ENCODE results near the gene MAPK14.
A peak's percentile ranks its signal among the peaks of the same experiment; 100 is the strongest.
"Not testable (repeated sequence)": the region's sequence is repeated elsewhere in the genome, so short reads cannot be mapped to it uniquely, and the experiment has no call there.

Gene MAPK14

GRCh38 chr6:36127462-36128016 lies 99.9 kb downstream of the MAPK14 start:
- peak; percentile 53 for DNase-seq (ENCODE audit: extremely low read depth, low read depth)
- no peak for TF ChIP-seq CTCF (IDR thresholded peaks at IDR 0.05; ENCODE audit: low read depth, low read length)

- no peak for TF ChIP-seq CTCF (IDR thresholded peaks at IDR 0.05; ENCODE audit: low read depth, low read length)
- DNase-seq (ENCODE audit: extremely low read depth, low read depth), result no peak
These were observed 100.5 kb downstream of the MAPK14 start for GRCh38 chr6:36128073-36128472.

GRCh38 chr6:36128793-36129192 lies 101.2 kb downstream of the MAPK14 start:
- no peak for DNase-seq (ENCODE audit: extremely low read depth, low read depth)
- no peak for TF ChIP-seq CTCF (IDR thresholded peaks at IDR 0.05; ENCODE audit: low read depth, low read length)

GRCh38 chr6:36129334-36129733 lies 101.7 kb downstream of the MAPK14 start:
- not testable (repeated sequence) for DNase-seq (ENCODE audit: extremely low read depth, low read depth)

- DNase-seq (ENCODE audit: extremely low read depth, low read depth), result no peak
- no peak for TF ChIP-seq CTCF (IDR thresholded peaks at IDR 0.05; ENCODE audit: low read depth, low read length)
These were observed 102.5 kb downstream of the MAPK14 start, which contains the start of gene MAPK13 for GRCh38 chr6:36129941-36130666. TSS of gene MAPK13 (plus strand) at chr6:36130513. CDS start at chr6:36130583, 70 bp downstream.

GRCh38 chr6:36130667-36131510 lies 103.3 kb downstream of the MAPK14 start:
- TF ChIP-seq CTCF (IDR thresholded peaks at IDR 0.05; ENCODE audit: low read depth, low read length), result no peak
- DNase-seq (ENCODE audit: extremely low read depth, low read depth), result no peak

- no peak for DNase-seq (ENCODE audit: extremely low read depth, low read depth)
- no peak for TF ChIP-seq CTCF (IDR thresholded peaks at IDR 0.05; ENCODE audit: low read depth, low read length)
These were observed 104.1 kb downstream of the MAPK14 start for GRCh38 chr6:36131511-36132245.
